NB4 (cell line): Measurements from ENCODE around the gene LMBR1.
"Not testable (repeated sequence)": the region's sequence is repeated elsewhere in the genome, so short reads cannot be mapped to it uniquely, and the experiment has no call there.

Experiments used
- POLR2A ChIP-seq: IDR thresholded peaks from 2 replicates; pipeline ENCODE4 v1.6.1; 2011; ENCODE audit warnings: mild to moderate bottlenecking; ENCODE audit not compliant: insufficient read length; ENCODE audit errors: extremely low read depth
- TF ChIP-seq, protein P1 (sequence below): IDR thresholded peaks from one replicate; pipeline ENCODE4 v1.5.1; 2012; ENCODE audit warnings: low read depth, low read length

DNA sequence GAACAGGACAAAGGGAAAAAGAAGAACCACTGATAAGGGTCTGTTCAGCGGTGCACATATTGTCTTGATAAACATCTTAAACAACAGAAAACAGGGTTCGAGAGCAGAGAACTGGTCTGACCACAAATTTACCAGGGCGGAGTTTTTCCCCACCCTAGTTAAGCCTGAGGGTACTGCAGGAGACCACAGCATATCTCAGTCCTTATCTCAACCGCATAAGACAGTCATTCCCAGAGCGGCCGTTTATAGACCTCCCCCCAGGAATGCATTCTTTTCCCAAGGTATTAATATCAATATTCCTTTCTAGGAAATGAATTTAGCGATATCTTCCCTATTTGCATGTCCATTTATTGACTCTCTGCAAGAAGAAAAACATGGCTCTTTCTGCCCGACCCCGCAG is 195.7 kb downstream of the LMBR1 start:
- TF ChIP-seq, protein P1, sequence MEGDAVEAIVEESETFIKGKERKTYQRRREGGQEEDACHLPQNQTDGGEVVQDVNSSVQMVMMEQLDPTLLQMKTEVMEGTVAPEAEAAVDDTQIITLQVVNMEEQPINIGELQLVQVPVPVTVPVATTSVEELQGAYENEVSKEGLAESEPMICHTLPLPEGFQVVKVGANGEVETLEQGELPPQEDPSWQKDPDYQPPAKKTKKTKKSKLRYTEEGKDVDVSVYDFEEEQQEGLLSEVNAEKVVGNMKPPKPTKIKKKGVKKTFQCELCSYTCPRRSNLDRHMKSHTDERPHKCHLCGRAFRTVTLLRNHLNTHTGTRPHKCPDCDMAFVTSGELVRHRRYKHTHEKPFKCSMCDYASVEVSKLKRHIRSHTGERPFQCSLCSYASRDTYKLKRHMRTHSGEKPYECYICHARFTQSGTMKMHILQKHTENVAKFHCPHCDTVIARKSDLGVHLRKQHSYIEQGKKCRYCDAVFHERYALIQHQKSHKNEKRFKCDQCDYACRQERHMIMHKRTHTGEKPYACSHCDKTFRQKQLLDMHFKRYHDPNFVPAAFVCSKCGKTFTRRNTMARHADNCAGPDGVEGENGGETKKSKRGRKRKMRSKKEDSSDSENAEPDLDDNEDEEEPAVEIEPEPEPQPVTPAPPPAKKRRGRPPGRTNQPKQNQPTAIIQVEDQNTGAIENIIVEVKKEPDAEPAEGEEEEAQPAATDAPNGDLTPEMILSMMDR: not testable (repeated sequence)
- not testable (repeated sequence) for TF ChIP-seq POLR2A
